Measurements from ENCODE around the gene CTNNA2. TPM values are rescaled to one million over a fixed set of nuclear protein-coding genes. Genes with fewer than 3 reads are reported as not detected.
A peak's percentile ranks its signal among the peaks of the same experiment; 100 is the strongest.

CTNNA2 gene
- total RNA-seq, 1 donor from 2014 or later: 43.5 TPM

DNA sequence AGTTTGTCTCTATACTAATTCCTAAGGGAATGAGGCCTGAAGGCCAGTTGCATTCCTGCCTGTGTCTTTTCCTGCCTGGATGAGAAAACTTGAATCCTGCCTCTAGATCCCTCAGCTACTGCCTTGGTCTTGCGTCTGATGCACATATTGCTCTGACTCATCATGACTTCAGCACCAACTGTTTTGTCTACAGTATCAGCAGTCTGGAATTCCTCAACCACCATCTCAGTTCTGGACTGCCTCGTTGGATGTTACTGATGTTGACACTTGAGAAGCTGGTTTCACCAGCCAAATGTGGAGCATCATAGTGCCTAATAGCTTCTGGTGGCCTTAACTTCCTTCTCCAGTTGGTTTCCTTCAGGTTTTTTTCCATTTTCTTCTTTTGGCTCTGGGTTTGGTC, 211.0 kb downstream of the CTNNA2 start:
- no peaks in the 10 kb centered on the region for H3K27me3 ChIP-seq
- Mint-ChIP-seq H3K9me3 (peaks cover 14% of the 10 kb centered on the region), H3K4me3 (no peak overlapping the region), H3K36me3 (peaks cover 4% of the 10 kb centered on the region), H3K27me3 (ENCODE audit: insufficient read depth, low read depth) (no peaks in the 10 kb centered on the region), H3K4me1 (no peaks in the 10 kb centered on the region), H3K27ac (no peak overlapping the region)
- no peak overlapping the region for H3K4me2 ChIP-seq
- H3K4me1 ChIP-seq: no peaks in the 10 kb centered on the region
- H3K9ac ChIP-seq: no peak overlapping the region
- no peaks in the 10 kb centered on the region for H3K79me2 ChIP-seq (ENCODE audit: low read depth)
- TF ChIP-seq EZH2 (IDR thresholded peaks at IDR 0.05) (no peak), EZH2phosphoT487 (IDR thresholded peaks at IDR 0.05) (no peak)
- TF ChIP-seq, protein P1, sequence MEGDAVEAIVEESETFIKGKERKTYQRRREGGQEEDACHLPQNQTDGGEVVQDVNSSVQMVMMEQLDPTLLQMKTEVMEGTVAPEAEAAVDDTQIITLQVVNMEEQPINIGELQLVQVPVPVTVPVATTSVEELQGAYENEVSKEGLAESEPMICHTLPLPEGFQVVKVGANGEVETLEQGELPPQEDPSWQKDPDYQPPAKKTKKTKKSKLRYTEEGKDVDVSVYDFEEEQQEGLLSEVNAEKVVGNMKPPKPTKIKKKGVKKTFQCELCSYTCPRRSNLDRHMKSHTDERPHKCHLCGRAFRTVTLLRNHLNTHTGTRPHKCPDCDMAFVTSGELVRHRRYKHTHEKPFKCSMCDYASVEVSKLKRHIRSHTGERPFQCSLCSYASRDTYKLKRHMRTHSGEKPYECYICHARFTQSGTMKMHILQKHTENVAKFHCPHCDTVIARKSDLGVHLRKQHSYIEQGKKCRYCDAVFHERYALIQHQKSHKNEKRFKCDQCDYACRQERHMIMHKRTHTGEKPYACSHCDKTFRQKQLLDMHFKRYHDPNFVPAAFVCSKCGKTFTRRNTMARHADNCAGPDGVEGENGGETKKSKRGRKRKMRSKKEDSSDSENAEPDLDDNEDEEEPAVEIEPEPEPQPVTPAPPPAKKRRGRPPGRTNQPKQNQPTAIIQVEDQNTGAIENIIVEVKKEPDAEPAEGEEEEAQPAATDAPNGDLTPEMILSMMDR (IDR thresholded peaks at IDR 0.05): no peak
- no peaks in the 10 kb centered on the region for H3K36me3 ChIP-seq
- H3K9me3 ChIP-seq (ENCODE audit: low read depth): no peaks in the 10 kb centered on the region
- H2AFZ ChIP-seq (replicated peaks): no peak overlapping the region
- H3K27ac ChIP-seq: no peak overlapping the region
- H4K20me1 ChIP-seq (ENCODE audit: low read depth): no peaks in the 10 kb centered on the region
- DNase-seq (ENCODE audit: low spot score): no peak
- H3F3A ChIP-seq (ENCODE audit: low read depth): peaks cover 1% of the 10 kb centered on the region
- H3K4me3 ChIP-seq: no peak overlapping the region

DNA sequence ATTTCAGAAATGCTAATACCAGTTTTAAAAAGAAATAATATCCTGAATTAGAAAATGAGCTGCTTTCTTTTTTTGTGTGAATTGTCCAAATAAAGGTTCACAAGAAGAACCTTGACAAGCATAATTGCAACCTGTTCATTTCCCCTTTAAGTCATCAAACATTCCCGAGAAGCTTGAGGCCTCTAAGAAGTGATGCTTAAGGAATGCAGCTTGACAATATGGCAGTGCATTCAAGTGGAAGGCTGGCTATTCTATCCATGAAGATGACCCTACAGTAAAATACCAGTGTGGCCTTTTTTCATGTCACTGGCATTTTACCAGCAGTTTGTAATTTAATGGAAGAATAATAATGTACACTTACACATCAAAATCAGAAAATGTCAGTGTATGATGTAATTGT, 216.7 kb downstream of the CTNNA2 start:
- peaks cover 13% of the 10 kb centered on the region for H3K4me1 ChIP-seq
- peaks cover 2% of the 10 kb centered on the region for H3K36me3 Mint-ChIP-seq
- no peaks in the 10 kb centered on the region for H3K9me3 ChIP-seq (ENCODE audit: low read depth)
- H3K9ac ChIP-seq: no peak overlapping the region
- TF ChIP-seq, protein P1 (IDR thresholded peaks at IDR 0.05): no peak
- TF ChIP-seq EZH2 (IDR thresholded peaks at IDR 0.05): no peak
- no peak for TF ChIP-seq EZH2phosphoT487 (IDR thresholded peaks at IDR 0.05)
- H3K79me2 ChIP-seq (ENCODE audit: low read depth): no peaks in the 10 kb centered on the region
- H3K27ac Mint-ChIP-seq: no peak overlapping the region
- peaks cover 7% of the 10 kb centered on the region for H3F3A ChIP-seq (ENCODE audit: low read depth)
- peaks cover 4% of the 10 kb centered on the region for H3K4me1 Mint-ChIP-seq
- peak; percentile 73 for DNase-seq (ENCODE audit: low spot score)
- H3K4me3 Mint-ChIP-seq: no peak overlapping the region
- no peak overlapping the region for H2AFZ ChIP-seq (replicated peaks)
- H3K27me3 Mint-ChIP-seq (ENCODE audit: insufficient read depth, low read depth): no peaks in the 10 kb centered on the region
- H3K4me2 ChIP-seq: peak overlapping the region; percentile 50
- no peaks in the 10 kb centered on the region for H4K20me1 ChIP-seq (ENCODE audit: low read depth)
- H3K27ac ChIP-seq: peak overlapping the region; percentile 19
- no peak overlapping the region for H3K4me3 ChIP-seq
- peaks cover 9% of the 10 kb centered on the region for H3K9me3 Mint-ChIP-seq
- no peaks in the 10 kb centered on the region for H3K27me3 ChIP-seq
- H3K36me3 ChIP-seq: no peaks in the 10 kb centered on the region

DNA sequence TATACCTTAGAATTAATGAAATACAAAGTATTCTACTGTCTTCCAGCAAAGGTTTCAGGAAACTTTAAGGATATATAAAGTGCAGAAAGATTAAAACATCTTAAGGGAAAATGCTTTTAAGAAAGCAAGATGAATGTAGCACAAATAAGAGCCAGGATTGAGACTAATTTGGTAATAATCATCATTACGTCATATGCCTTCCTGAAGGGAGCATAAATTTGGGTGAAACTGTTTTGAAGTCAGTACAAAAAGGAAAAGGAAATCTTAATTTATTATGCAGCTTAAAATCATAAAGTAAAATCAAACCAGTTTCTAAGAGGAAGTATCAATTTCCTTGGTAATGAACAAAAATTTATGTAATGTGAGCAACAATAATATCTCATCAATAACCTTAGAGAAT, 221.7 kb downstream of the CTNNA2 start:
- Mint-ChIP-seq H3K9me3 (no peaks in the 10 kb centered on the region), H3K36me3 (no peaks in the 10 kb centered on the region), H3K27me3 (ENCODE audit: insufficient read depth, low read depth) (no peaks in the 10 kb centered on the region), H3K27ac (no peak overlapping the region), H3K4me1 (no peaks in the 10 kb centered on the region), H3K4me3 (no peak overlapping the region)
- H3K9me3 ChIP-seq (ENCODE audit: low read depth): no peaks in the 10 kb centered on the region
- TF ChIP-seq, protein P1 (IDR thresholded peaks at IDR 0.05): no peak
- no peak for TF ChIP-seq EZH2 (IDR thresholded peaks at IDR 0.05)
- TF ChIP-seq EZH2phosphoT487 (IDR thresholded peaks at IDR 0.05): no peak
- peaks cover 6% of the 10 kb centered on the region for H3K4me1 ChIP-seq
- H3K27me3 ChIP-seq: no peaks in the 10 kb centered on the region
- no peak overlapping the region for H2AFZ ChIP-seq (replicated peaks)
- no peak overlapping the region for H3K27ac ChIP-seq
- no peaks in the 10 kb centered on the region for H3F3A ChIP-seq (ENCODE audit: low read depth)
- H3K4me2 ChIP-seq: no peak overlapping the region
- H3K9ac ChIP-seq: no peak overlapping the region
- no peaks in the 10 kb centered on the region for H4K20me1 ChIP-seq (ENCODE audit: low read depth)
- no peaks in the 10 kb centered on the region for H3K79me2 ChIP-seq (ENCODE audit: low read depth)
- no peak for DNase-seq (ENCODE audit: low spot score)
- no peak overlapping the region for H3K4me3 ChIP-seq
- H3K36me3 ChIP-seq: no peaks in the 10 kb centered on the region

Data from neural progenitor cell (in vitro differentiated cells).